BLaER1 treated with 17β-estradiol and CSF1 and Interleukin-3, amounts not matched to agents 10 nM and 100 nM (cell line): ENCODE results near the gene DYNLT2.

ENCODE experiments used
- H3K27ac ChIP-seq, 11 experiments: shearing (Covaris generic); formaldehyde crosslinking; 2 replicates each; pipeline ENCODE4 v1.8.1; 2022
- H3K27me3 ChIP-seq, 11 experiments: shearing (Covaris generic); formaldehyde crosslinking; 2 replicates each; pipeline ENCODE4 v1.8.1; 2022
- H3K36me3 ChIP-seq, 11 experiments: shearing (Covaris generic); formaldehyde crosslinking; 2 replicates each; pipeline ENCODE4 v1.8.1; 2022
- H3K4me1 ChIP-seq, 10 experiments: shearing (Covaris generic); formaldehyde crosslinking; 2 replicates each; pipeline ENCODE4 v1.8.1; 2022
- H3K4me2 ChIP-seq, 11 experiments: shearing (Covaris generic); formaldehyde crosslinking; 2 replicates each; pipeline ENCODE4 v1.8.1; 2022
- H3K4me3 ChIP-seq, 10 experiments: shearing (Covaris generic); formaldehyde crosslinking; 2 replicates each; pipeline ENCODE4 v1.8.1; 2022
- H3K9ac ChIP-seq, 11 experiments: shearing (Covaris generic); formaldehyde crosslinking; 2 replicates each; pipeline ENCODE4 v1.8.1; 2022
- H3K9me3 ChIP-seq, 11 experiments: shearing (Covaris generic); formaldehyde crosslinking; replicated peaks in 1 of 11; 2 replicates each; pipeline ENCODE4 v1.8.1; 2022
- H4K20me1 ChIP-seq, 11 experiments: shearing (Covaris generic); formaldehyde crosslinking; 2 replicates each; pipeline ENCODE4 v1.8.1; 2022
- Cebpa-rat ChIP-seq, 11 experiments: shearing (Covaris generic); IDR thresholded peaks; 2 replicates each; pipeline ENCODE4 v1.8.1; 2022

Gene DYNLT2

GRCh38 chr6:169726963-169727362 is 24.4 kb downstream of the DYNLT2 start:
- H3K4me1 ChIP-seq: peaks cover 9 to 28% (median 21%) of the 10 kb centered on the region in 10 experiments
- H3K4me3 ChIP-seq: no peak overlapping the region
- no peak for TF ChIP-seq Cebpa-rat (IDR thresholded peaks at IDR 0.05)
- H4K20me1 ChIP-seq: peaks cover 4 to 17% (median 9%) of the 10 kb centered on the region in 11 experiments; a peak in 17 of 22 replicates
- no peaks in the 10 kb centered on the region for H3K27me3 ChIP-seq
- H3K36me3 ChIP-seq: no peaks in the 10 kb centered on the region
- H3K4me2 ChIP-seq: no peak overlapping the region; a peak in 1 of 22 replicates
- no peak overlapping the region for H3K9ac ChIP-seq
- no peaks in the 10 kb centered on the region for H3K9me3 ChIP-seq
- no peak overlapping the region for H3K27ac ChIP-seq

DNA sequence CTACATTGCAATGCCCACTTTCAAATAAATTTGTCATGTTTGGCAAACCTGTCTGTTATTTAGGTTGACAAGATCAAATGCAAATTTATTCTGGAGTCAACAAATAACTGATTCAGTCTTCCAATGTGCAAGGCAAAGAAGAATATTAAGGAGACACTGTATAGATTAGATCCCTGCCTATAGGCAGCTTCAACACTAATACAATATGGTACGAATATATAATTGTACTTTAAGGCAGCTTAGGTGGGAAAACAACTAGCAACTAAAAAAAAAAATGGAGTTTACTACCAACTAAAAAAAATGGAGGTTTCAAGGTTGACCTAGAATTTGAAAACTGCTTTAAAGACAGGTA is 25.3 kb downstream of the DYNLT2 start:
- H3K9me3 ChIP-seq: no peaks in the 10 kb centered on the region
- H3K27ac ChIP-seq: no peak overlapping the region
- H3K4me1 ChIP-seq: peaks cover 18 to 38% (median 29%) of the 10 kb centered on the region in 10 experiments
- peaks cover 4 to 27% (median 18%) of the 10 kb centered on the region in 11 experiments; a peak in 17 of 22 replicates for H4K20me1 ChIP-seq
- H3K4me3 ChIP-seq: peak overlapping the region in 2 of 10 experiments; percentile 65 to 77; a peak in 3 of 20 replicates
- H3K9ac ChIP-seq: no peak overlapping the region
- H3K36me3 ChIP-seq: no peaks in the 10 kb centered on the region
- no peaks in the 10 kb centered on the region for H3K27me3 ChIP-seq
- TF ChIP-seq Cebpa-rat (IDR thresholded peaks at IDR 0.05): no peak
- H3K4me2 ChIP-seq: peak overlapping the region in 8 of 11 experiments; percentile 79 to 96 (median 88); a peak in 15 of 22 replicates

- H3K4me3 ChIP-seq: peak overlapping the region; percentile 65 to 93 (median 76)
- peaks cover 0 to 5% (median 0%) of the 10 kb centered on the region in 11 experiments; a peak in 2 of 22 replicates for H3K36me3 ChIP-seq
- peaks cover 24 to 43% (median 32%) of the 10 kb centered on the region in 10 experiments for H3K4me1 ChIP-seq
- H3K4me2 ChIP-seq: peak overlapping the region; percentile 79 to 96 (median 88)
- H3K27me3 ChIP-seq: no peaks in the 10 kb centered on the region
- TF ChIP-seq Cebpa-rat (IDR thresholded peaks at IDR 0.05): peak in 1 of 11 experiments; percentile 42; a peak in 1 of 22 replicates
- H3K9ac ChIP-seq: peak overlapping the region; percentile 73 to 93 (median 89); a peak in 21 of 22 replicates
- peaks cover 4 to 33% (median 22%) of the 10 kb centered on the region in 11 experiments; a peak in 17 of 22 replicates for H4K20me1 ChIP-seq
- peak overlapping the region in 10 of 11 experiments; percentile 55 to 96 (median 90); a peak in 20 of 22 replicates for H3K27ac ChIP-seq
- no peaks in the 10 kb centered on the region for H3K9me3 ChIP-seq
Observed at GRCh38 chr6:169725125-169726048, 26.0 kb downstream of the DYNLT2 start.

DNA sequence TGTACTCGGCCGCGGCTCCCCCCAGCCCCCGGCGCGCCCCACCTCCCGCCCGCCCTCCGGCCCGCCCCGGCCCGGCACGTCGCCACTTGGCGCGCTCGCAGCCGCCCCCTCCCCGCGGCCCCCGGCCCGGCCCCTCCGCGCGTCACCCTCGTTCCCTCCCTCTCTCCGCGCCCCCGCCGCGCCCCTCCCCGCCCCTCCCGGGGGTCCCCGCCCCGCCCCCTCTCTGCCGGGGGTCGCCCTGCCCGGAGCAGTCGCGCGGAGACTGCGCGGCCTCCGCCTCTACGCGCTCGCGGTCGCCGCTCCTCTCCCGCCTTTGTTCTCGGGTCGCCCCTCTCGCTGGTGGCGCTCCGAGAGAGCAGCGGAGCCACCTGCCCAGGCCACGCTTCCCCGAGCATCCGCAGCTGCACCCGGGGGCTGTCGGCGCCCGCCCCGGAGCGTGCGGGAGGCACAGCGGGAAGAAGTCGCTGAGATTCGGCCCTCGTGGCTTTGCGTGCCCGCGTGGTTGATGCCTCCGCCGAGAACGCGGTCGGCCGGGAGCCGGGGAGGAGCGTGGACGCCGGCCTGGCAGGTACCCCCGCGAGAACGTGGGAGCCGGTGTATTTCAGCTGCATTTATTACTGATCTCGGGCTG is 26.8 kb downstream of the DYNLT2 start, which contains the start of gene PHF10:
TSS of gene PHF10 (minus strand) at position 7 of the 631 bp plus-strand sequence. CDS start 569 bp downstream, outside the sequence.
- Histone ChIP-seq H3K27me3 (no peaks in the 10 kb centered on the region), H3K9me3 (no peaks in the 10 kb centered on the region), H3K36me3 (peaks cover 0 to 11% (median 0%) of the 10 kb centered on the region in 11 experiments; a peak in 2 of 22 replicates), H3K4me1 (peaks cover 26 to 43% (median 32%) of the 10 kb centered on the region in 10 experiments), H3K4me3 (peak within 1 kb of the TSS; percentile 77 to 93 (median 86)), H3K4me2 (peak within 1 kb of the TSS; percentile 84 to 98 (median 96)), H3K27ac (peak within 1 kb of the TSS; percentile 78 to 96 (median 93)), H3K9ac (peak within 1 kb of the TSS; percentile 84 to 98 (median 95)), H4K20me1 (peaks cover 5 to 41% (median 23%) of the 10 kb centered on the region in 11 experiments; a peak in 17 of 22 replicates)
- TF ChIP-seq Cebpa-rat (IDR thresholded peaks at IDR 0.05): no peak

DNA sequence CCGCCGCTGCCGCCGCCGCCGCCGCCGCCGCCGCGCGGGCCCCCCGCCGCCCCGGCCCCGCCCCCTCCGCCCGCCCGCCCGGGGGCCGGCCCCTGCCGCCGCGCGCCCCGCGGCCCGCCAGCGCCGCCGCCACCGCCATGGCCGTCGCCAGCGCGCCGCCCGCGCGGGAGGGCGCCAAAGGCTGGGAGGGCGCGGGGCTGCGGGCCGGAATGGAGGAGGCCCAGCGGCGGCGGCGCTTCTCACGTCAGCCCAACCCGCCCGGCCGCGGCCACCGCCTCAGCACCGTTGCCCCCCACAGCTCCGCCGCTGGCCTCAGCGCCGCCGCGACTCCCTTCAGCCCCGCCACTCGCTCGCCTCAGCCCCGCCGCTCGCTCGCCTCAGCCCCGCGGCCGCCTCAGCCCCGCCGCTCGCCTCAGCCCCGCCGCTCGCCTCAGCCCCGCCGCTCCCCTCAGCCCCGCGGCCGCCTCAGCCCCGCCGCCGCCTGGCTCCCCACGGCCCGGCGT is 27.3 kb downstream of the DYNLT2 start:
- Histone ChIP-seq H4K20me1 (peaks cover 6 to 46% (median 29%) of the 10 kb centered on the region in 11 experiments; a peak in 17 of 22 replicates), H3K27me3 (no peaks in the 10 kb centered on the region), H3K9ac (peak overlapping the region; percentile 84 to 98 (median 95)), H3K4me1 (peaks cover 26 to 43% (median 32%) of the 10 kb centered on the region in 10 experiments), H3K36me3 (peaks cover 0 to 16% (median 5%) of the 10 kb centered on the region in 11 experiments; a peak in 5 of 22 replicates), H3K27ac (peak overlapping the region; percentile 78 to 96 (median 92)), H3K9me3 (no peaks in the 10 kb centered on the region), H3K4me3 (peak overlapping the region; percentile 77 to 93 (median 86)), H3K4me2 (peak overlapping the region in 6 of 11 experiments; percentile 21 to 57 (median 30); a peak in 7 of 22 replicates)
- TF ChIP-seq Cebpa-rat (IDR thresholded peaks at IDR 0.05): no peak

DNA sequence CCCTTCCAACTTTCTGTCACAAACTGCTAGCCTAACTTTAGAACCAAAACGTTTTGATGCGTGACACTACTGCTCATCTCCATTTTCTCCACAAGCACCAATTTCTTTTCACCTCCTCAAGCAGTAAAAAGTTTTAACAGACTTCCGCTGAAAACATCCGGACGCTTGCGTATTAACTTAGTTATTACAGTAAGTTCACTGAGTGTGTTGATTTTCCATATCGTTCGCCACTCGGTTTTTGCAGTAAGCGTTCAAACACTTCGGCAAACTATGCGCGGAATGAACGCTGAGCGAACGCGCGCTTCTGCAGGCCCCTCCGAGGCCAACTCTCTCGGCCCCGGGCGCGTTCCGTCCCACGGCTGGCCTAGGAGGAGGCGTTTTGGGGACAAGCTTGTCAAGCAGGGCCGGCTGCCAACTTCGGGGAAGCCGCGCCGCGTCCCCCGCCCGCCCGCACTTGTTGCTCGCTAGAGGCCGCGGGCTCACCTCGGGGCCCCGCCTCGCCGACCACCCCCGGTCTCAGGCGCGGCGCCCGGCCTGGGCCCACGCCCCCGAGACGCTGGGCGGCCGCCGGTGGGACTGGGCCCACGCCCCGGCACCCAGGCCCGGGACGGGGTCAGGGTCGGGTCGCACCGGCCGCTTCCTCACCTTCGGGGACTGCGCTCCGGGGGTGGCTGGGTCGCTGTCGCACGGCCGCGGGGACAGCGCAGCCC is 28.0 kb downstream of the DYNLT2 start:
- peak overlapping the region; percentile 84 to 98 (median 95) for H3K9ac ChIP-seq
- H3K4me1 ChIP-seq: peaks cover 26 to 43% (median 32%) of the 10 kb centered on the region in 10 experiments
- peaks cover 0 to 23% (median 7%) of the 10 kb centered on the region in 11 experiments; a peak in 14 of 22 replicates for H3K36me3 ChIP-seq
- TF ChIP-seq Cebpa-rat (IDR thresholded peaks at IDR 0.05): no peak
- peak overlapping the region; percentile 67 to 96 (median 92) for H3K27ac ChIP-seq
- peak overlapping the region; percentile 84 to 98 (median 95) for H3K4me2 ChIP-seq
- no peaks in the 10 kb centered on the region for H3K27me3 ChIP-seq
- H4K20me1 ChIP-seq: peaks cover 6 to 52% (median 35%) of the 10 kb centered on the region in 11 experiments; a peak in 17 of 22 replicates
- no peaks in the 10 kb centered on the region for H3K9me3 ChIP-seq
- H3K4me3 ChIP-seq: peak overlapping the region; percentile 77 to 93 (median 86)

DNA sequence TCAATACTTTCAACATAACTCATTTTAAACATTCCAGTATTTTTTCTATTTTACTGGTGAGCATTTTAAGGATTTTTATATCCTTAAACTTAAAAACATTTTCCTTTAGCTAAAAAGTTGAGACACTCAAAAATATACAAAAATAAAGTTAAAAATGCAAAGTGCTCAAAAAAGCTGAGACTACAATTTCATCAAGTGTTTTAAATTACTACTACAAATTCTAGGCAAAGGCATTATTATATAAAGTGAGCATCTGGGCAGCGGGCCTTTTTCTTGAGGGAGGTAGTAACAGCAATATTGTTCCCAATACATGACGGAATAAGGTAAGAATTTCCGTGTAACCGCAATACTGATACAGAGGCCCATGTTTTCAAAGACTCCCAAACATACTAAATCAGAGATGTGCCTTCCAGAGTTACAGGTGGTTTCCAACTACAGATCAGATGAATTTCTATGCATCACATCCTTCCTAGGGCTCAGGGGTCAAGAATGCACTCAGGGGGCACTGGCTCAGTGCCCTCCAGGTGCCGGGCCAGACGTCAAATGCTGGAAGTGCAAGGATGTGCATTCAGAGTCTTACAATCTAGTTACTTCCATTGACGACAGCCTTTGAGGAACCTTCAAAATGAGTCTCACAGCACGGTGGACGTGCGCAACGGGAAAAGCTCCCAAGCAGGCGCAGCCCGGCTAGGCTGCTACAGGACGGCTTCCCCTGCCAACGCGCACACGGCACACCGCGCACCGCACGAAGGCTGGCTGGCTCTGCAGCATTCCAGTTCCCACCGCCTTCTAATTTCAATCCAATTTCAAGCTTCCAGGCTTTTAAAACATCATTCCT is 28.8 kb downstream of the DYNLT2 start:
- peak overlapping the region; percentile 67 to 96 (median 92); a peak in 19 of 22 replicates for H3K27ac ChIP-seq

More for the DNA sequence above, 28.8 kb downstream of the DYNLT2 start:
- Histone ChIP-seq H3K36me3 (peaks cover 0 to 31% (median 13%) of the 10 kb centered on the region in 11 experiments; a peak in 15 of 22 replicates), H3K4me1 (peaks cover 26 to 39% (median 32%) of the 10 kb centered on the region in 10 experiments), H3K4me3 (peak overlapping the region; percentile 77 to 93 (median 86)), H4K20me1 (peaks cover 6 to 57% (median 35%) of the 10 kb centered on the region in 11 experiments; a peak in 17 of 22 replicates), H3K9ac (peak overlapping the region; percentile 84 to 98 (median 95)), H3K9me3 (no peaks in the 10 kb centered on the region), H3K4me2 (peak overlapping the region; percentile 84 to 98 (median 95)), H3K27me3 (no peaks in the 10 kb centered on the region)
- TF ChIP-seq Cebpa-rat (IDR thresholded peaks at IDR 0.05): no peak
